ENCODE measurements around the gene POU5F2.

POU5F2 gene

GRCh38 chr5:93735378-93735777 lies 6.0 kb downstream of the POU5F2 start:
- TF ChIP-seq CTCF (IDR thresholded peaks at IDR 0.05; ENCODE audit: low read depth, low read length) = no peak
- DNase-seq (ENCODE audit: low read depth, low spot score) = peak; percentile 61
- in situ Hi-C loops (cut with HindIII; ENCODE audit: low sequenced_read_pairs) = no loop called here
- H3K4me3 ChIP-seq (ENCODE audit: low read depth, low read length) = no peak overlapping the region

GRCh38 chr5:93731987-93732386 lies 9.4 kb downstream of the POU5F2 start:
- no peak overlapping the region for H3K4me3 ChIP-seq (ENCODE audit: low read depth, low read length)
- no peak for TF ChIP-seq CTCF (IDR thresholded peaks at IDR 0.05; ENCODE audit: low read depth, low read length)
- DNase-seq (ENCODE audit: low read depth, low spot score) = no peak
- in situ Hi-C loops (cut with HindIII; ENCODE audit: low sequenced_read_pairs) = no loop called here

- DNase-seq (ENCODE audit: low read depth, low spot score) = no peak
- in situ Hi-C loops (cut with HindIII; ENCODE audit: low sequenced_read_pairs) = no loop called here
- TF ChIP-seq CTCF (IDR thresholded peaks at IDR 0.05; ENCODE audit: low read depth, low read length) = no peak
Observed at GRCh38 chr5:93726595-93726994, 14.8 kb downstream of the POU5F2 start.

GRCh38 chr5:93724791-93725190 lies 16.6 kb downstream of the POU5F2 start:
- H3K4me3 ChIP-seq (ENCODE audit: low read depth, low read length) = no peak overlapping the region
- TF ChIP-seq CTCF (IDR thresholded peaks at IDR 0.05; ENCODE audit: low read depth, low read length) = no peak
- no peak for DNase-seq (ENCODE audit: low read depth, low spot score)
- in situ Hi-C loops (cut with HindIII; ENCODE audit: low sequenced_read_pairs) = no loop called here

More at GRCh38 chr5:93726595-93726994, 14.8 kb downstream of the POU5F2 start:
- H3K4me3 ChIP-seq (ENCODE audit: low read depth, low read length) = no peak overlapping the region

GRCh38 chr5:93723681-93724080 lies 17.7 kb downstream of the POU5F2 start:
- no peak for TF ChIP-seq CTCF (IDR thresholded peaks at IDR 0.05; ENCODE audit: low read depth, low read length)
- H3K4me3 ChIP-seq (ENCODE audit: low read depth, low read length) = no peak overlapping the region
- no peak for DNase-seq (ENCODE audit: low read depth, low spot score)
- in situ Hi-C loops (cut with HindIII; ENCODE audit: low sequenced_read_pairs) = no loop called here

GRCh38 chr5:93723005-93723404 lies 18.4 kb downstream of the POU5F2 start:
- no peak for DNase-seq (ENCODE audit: low read depth, low spot score)
- in situ Hi-C loops (cut with HindIII; ENCODE audit: low sequenced_read_pairs) = no loop called here
- no peak for TF ChIP-seq CTCF (IDR thresholded peaks at IDR 0.05; ENCODE audit: low read depth, low read length)
- H3K4me3 ChIP-seq (ENCODE audit: low read depth, low read length) = no peak overlapping the region

- TF ChIP-seq CTCF (IDR thresholded peaks at IDR 0.05; ENCODE audit: low read depth, low read length) = no peak
- DNase-seq (ENCODE audit: low read depth, low spot score) = no peak
- no peak overlapping the region for H3K4me3 ChIP-seq (ENCODE audit: low read depth, low read length)
- in situ Hi-C loops (cut with HindIII; ENCODE audit: low sequenced_read_pairs) = no loop called here
Observed at GRCh38 chr5:93722588-93722987, 18.8 kb downstream of the POU5F2 start.

All from astrocyte of the spinal cord (primary cell).